Neutrophil (primary cell): ENCODE measurements around the gene GABRP.

Source experiments
- H3K27ac ChIP-seq: fragments of 200-600 bp; sonication (generic); 2 replicates; pipeline ENCODE4 v1.5.1; 2016; ENCODE audit warnings: mild to moderate bottlenecking, moderate library complexity
- H3K27me3 ChIP-seq: fragments of 200-600 bp; sonication (generic); 2 replicates; pipeline ENCODE4 v1.6.0; 2016; ENCODE audit warnings: mild to moderate bottlenecking
- H3K36me3 ChIP-seq: fragments of 200-600 bp; sonication (generic); 2 replicates; pipeline ENCODE4 v1.5.1; 2017
- H3K4me1 ChIP-seq, 2 experiments: fragments of 200-600 bp in 1 of 2; sonication (generic) in 1 of 2; 1 replicate in 1 of 2; 2 replicates in 1 of 2; pipeline versions ENCODE4 v1.5.1 to v1.6.1; 2013 to 2016; ENCODE audit warnings: low read depth in 1 of 2, low read length in 1 of 2, mild to moderate bottlenecking in 1 of 2, moderate library complexity in 1 of 2; ENCODE audit not compliant: control insufficient read depth in 1 of 2, insufficient read depth in 1 of 2
- H3K4me3 ChIP-seq, 2 experiments: fragments of 200-600 bp in 1 of 2; sonication (generic) in 1 of 2; 1 replicate in 1 of 2; 2 replicates in 1 of 2; pipeline ENCODE4 v1.5.1; 2013 to 2016; ENCODE audit warnings: low read depth in 1 of 2, low read length in 1 of 2, mild to moderate bottlenecking in 1 of 2, moderate library complexity in 1 of 2
- H3K9me3 ChIP-seq: fragments of 200-600 bp; sonication (generic); 2 replicates; pipeline ENCODE4 v1.5.1; 2016
- TF ChIP-seq, protein P1 (sequence below): fragments of 200-600 bp; sonication (generic); IDR thresholded peaks from 2 replicates; pipeline ENCODE4 v1.5.1; 2016; ENCODE audit warnings: antibody characterized with exemption

Gene GABRP

DNA sequence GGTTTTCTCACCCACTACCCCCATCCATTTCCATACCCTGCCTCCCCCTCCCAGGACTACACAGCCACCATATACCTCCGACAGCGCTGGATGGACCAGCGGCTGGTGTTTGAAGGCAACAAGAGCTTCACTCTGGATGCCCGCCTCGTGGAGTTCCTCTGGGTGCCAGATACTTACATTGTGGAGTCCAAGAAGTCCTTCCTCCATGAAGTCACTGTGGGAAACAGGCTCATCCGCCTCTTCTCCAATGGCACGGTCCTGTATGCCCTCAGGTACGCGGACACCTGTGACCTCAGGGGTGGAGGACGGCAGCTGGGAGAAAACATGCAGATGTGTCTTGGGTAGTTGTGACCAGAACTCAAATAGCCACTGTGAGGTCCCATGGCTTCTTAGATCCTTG, 11.6 kb downstream of the GABRP start:
- TF ChIP-seq, protein P1, sequence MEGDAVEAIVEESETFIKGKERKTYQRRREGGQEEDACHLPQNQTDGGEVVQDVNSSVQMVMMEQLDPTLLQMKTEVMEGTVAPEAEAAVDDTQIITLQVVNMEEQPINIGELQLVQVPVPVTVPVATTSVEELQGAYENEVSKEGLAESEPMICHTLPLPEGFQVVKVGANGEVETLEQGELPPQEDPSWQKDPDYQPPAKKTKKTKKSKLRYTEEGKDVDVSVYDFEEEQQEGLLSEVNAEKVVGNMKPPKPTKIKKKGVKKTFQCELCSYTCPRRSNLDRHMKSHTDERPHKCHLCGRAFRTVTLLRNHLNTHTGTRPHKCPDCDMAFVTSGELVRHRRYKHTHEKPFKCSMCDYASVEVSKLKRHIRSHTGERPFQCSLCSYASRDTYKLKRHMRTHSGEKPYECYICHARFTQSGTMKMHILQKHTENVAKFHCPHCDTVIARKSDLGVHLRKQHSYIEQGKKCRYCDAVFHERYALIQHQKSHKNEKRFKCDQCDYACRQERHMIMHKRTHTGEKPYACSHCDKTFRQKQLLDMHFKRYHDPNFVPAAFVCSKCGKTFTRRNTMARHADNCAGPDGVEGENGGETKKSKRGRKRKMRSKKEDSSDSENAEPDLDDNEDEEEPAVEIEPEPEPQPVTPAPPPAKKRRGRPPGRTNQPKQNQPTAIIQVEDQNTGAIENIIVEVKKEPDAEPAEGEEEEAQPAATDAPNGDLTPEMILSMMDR = no peak
- Histone ChIP-seq H3K4me1 (no peaks in the 10 kb centered on the region), H3K27ac (no peak overlapping the region), H3K9me3 (no peaks in the 10 kb centered on the region), H3K36me3 (no peaks in the 10 kb centered on the region), H3K4me3 (no peak overlapping the region), H3K27me3 (no peaks in the 10 kb centered on the region)

DNA sequence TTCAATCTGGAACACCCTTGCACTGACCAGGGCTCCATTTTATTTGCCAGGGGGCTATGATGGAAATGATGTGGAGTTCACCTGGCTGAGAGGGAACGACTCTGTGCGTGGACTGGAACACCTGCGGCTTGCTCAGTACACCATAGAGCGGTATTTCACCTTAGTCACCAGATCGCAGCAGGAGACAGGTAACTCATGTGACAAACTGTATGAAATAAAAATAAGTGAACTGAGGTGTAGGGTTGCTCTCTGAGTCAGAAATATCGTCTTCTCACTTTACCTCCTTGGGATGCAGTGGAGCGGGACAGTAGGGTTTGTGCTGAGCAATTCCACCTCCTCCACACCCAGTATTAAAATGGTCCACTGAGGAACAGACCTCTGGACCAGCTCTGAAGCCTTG, 22.1 kb downstream of the GABRP start:
- Histone ChIP-seq H3K9me3 (no peaks in the 10 kb centered on the region), H3K36me3 (no peaks in the 10 kb centered on the region)
- TF ChIP-seq, protein P1 = no peak

DNA sequence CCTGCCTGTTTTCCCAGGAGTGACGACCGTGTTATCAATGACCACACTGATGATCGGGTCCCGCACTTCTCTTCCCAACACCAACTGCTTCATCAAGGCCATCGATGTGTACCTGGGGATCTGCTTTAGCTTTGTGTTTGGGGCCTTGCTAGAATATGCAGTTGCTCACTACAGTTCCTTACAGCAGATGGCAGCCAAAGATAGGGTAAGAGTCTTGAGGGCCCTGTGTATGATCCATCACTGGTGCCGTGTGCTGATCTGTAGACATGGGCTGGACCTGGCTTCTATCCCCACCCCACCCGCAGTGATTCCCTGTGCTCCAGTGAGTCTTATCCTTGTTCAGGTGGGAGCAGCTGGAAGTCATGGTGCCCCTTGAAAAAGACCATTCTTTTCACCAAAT, 26.0 kb downstream of the GABRP start:
- no peak overlapping the region for H3K27ac ChIP-seq
- no peaks in the 10 kb centered on the region for H3K36me3 ChIP-seq
- no peak overlapping the region for H3K4me3 ChIP-seq
- TF ChIP-seq, protein P1 = no peak
- H3K9me3 ChIP-seq = no peaks in the 10 kb centered on the region
- H3K4me1 ChIP-seq = no peaks in the 10 kb centered on the region
- H3K27me3 ChIP-seq = peaks cover 12% of the 10 kb centered on the region

More for the DNA sequence above, 22.1 kb downstream of the GABRP start:
- Histone ChIP-seq H3K4me3 (no peak overlapping the region), H3K27ac (no peak overlapping the region), H3K27me3 (peaks cover 16% of the 10 kb centered on the region), H3K4me1 (no peaks in the 10 kb centered on the region)

DNA sequence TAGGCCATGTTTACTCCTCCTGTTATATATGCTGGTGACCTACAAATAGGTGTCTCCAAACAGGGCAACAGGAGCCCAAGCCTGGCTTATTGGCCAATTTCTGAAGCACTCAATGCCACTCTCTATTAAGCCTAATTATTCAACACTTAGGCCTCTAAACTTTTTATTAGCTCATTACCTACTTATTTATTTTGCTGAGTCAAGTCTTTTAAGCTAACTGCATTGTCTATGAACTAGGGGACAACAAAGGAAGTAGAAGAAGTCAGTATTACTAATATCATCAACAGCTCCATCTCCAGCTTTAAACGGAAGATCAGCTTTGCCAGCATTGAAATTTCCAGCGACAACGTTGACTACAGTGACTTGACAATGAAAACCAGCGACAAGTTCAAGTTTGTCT, 28.2 kb downstream of the GABRP start:
- TF ChIP-seq, protein P1 = no peak
- no peaks in the 10 kb centered on the region for H3K36me3 ChIP-seq
- H3K4me1 ChIP-seq = no peaks in the 10 kb centered on the region
- no peak overlapping the region for H3K4me3 ChIP-seq
- peaks cover 4% of the 10 kb centered on the region for H3K27me3 ChIP-seq
- H3K9me3 ChIP-seq = no peaks in the 10 kb centered on the region
- no peak overlapping the region for H3K27ac ChIP-seq

DNA sequence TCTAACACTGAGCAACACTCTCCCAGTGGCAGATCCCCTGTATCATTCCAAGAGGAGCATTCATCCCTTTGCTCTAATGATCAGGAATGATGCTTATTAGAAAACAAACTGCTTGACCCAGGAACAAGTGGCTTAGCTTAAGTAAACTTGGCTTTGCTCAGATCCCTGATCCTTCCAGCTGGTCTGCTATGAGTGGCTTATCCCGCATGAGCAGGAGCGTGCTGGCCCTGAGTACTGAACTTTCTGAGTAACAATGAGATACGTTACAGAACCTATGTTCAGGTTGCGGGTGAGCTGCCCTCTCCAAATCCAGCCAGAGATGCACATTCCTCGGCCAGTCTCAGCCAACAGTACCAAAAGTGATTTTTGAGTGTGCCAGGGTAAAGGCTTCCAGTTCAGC, 29.7 kb downstream of the GABRP start:
- H3K27me3 ChIP-seq = peaks cover 4% of the 10 kb centered on the region
- TF ChIP-seq, protein P1 = no peak
- no peak overlapping the region for H3K27ac ChIP-seq
- H3K36me3 ChIP-seq = no peaks in the 10 kb centered on the region
- no peaks in the 10 kb centered on the region for H3K9me3 ChIP-seq
- H3K4me1 ChIP-seq = no peaks in the 10 kb centered on the region
- H3K4me3 ChIP-seq = no peak overlapping the region

DNA sequence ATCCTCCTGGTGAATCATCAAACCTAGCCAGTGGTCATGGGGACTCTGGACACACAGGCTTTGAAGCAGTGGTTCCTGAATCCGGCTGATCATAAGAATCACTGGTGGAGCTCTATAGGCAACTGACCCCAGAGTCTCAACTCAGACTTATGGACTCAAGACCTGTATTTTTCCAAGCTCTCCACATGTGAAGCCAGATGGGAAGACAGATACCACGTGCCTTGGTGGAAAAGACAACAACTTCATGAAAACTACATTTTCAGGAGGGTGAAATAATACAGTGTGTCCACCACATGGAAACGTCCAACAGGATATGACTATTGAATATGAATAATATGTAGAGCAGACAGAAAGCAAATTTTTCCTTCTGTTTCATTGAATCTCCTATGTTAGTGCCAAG, 33.7 kb downstream of the GABRP start:
- no peaks in the 10 kb centered on the region for H3K4me1 ChIP-seq
- no peaks in the 10 kb centered on the region for H3K36me3 ChIP-seq
- no peak overlapping the region for H3K4me3 ChIP-seq
- TF ChIP-seq, protein P1 = no peak
- no peaks in the 10 kb centered on the region for H3K9me3 ChIP-seq
- no peaks in the 10 kb centered on the region for H3K27me3 ChIP-seq
- H3K27ac ChIP-seq = no peak overlapping the region
